PC-3 (cell line): Measurements from ENCODE around the gene PHTF2. TPM values are rescaled to one million over a fixed set of nuclear protein-coding genes. Genes with fewer than 3 reads are reported as not detected.
"Not testable (repeated sequence)": the region's sequence is repeated elsewhere in the genome, so short reads cannot be mapped to it uniquely, and the experiment has no call there.

ENCODE experiments used
- ATAC-seq: fragments of 200-7000 bp; cut with Tn5 transposase; 2 replicates; pipeline ENCODE4 v1.9.1; 2020; ENCODE audit warnings: mild to moderate bottlenecking, moderate library complexity
- BruUV-seq: library from RNA; stranded (reverse); fragments of 400-500 nt; replicated peaks from 2 replicates; lab custom pipeline; 2021; lab: Mats Ljungman, UMichigan
- CTCF ChIA-PET: fragments of 300-600 bp; sonication (Branson Sonifier 250); formaldehyde crosslinking; loops from one replicate; lab custom pipeline; 2022; ENCODE audit warnings: antibody characterized with exemption; lab: Charles Lee
- POLR2A ChIA-PET: fragments of 300-600 bp; sonication (Branson Sonifier 250); formaldehyde crosslinking; loops from one replicate; lab custom pipeline; 2022; ENCODE audit warnings: antibody characterized with exemption; ENCODE audit not compliant: unreplicated experiment; lab: Charles Lee
- DNase-seq: peaks from one replicate; pipeline ENCODE4 v3.0.0-alpha.2; 2015
- H2AFZ ChIP-seq: fragments of 300-600 bp; sonication (generic); 2 replicates; pipeline ENCODE4 v1.6.0; 2016; ENCODE audit warnings: antibody characterized with exemption, low read length
- H3F3A ChIP-seq: fragments of 300-600 bp; sonication (generic); one replicate; pipeline ENCODE4 v1.6.0; 2017; ENCODE audit warnings: antibody characterized with exemption, low read length, control low read depth, mild to moderate bottlenecking; ENCODE audit not compliant: unreplicated experiment
- H3K27ac ChIP-seq: fragments of 300-600 bp; sonication (generic); 2 replicates; pipeline ENCODE4 v1.5.1; 2016; ENCODE audit warnings: mild to moderate bottlenecking, low read length
- H3K27me3 ChIP-seq: fragments of 300-600 bp; sonication (generic); 2 replicates; pipeline ENCODE4 v1.6.1; 2016; ENCODE audit warnings: low read length, mixed read lengths
- H3K36me3 ChIP-seq: fragments of 300-600 bp; sonication (generic); 2 replicates; pipeline ENCODE4 v1.6.1; 2016; ENCODE audit warnings: low read depth, mixed run types, low read length, mixed read lengths
- H3K4me1 ChIP-seq: fragments of 300-600 bp; sonication (generic); 2 replicates; pipeline ENCODE4 v1.5.1; 2016; ENCODE audit warnings: low read length; ENCODE audit not compliant: insufficient read depth
- H3K4me2 ChIP-seq: fragments of 300-600 bp; sonication (generic); 2 replicates; pipeline ENCODE4 v1.6.0; 2016; ENCODE audit warnings: low read length
- H3K4me3 ChIP-seq: fragments of 300-600 bp; sonication (generic); 2 replicates; pipeline ENCODE4 v1.5.1; 2016; ENCODE audit warnings: mild to moderate bottlenecking, low read length, mixed read lengths
- H3K79me2 ChIP-seq: fragments of 300-600 bp; sonication (generic); 2 replicates; pipeline ENCODE4 v1.6.1; 2017; ENCODE audit warnings: low read length, mixed read lengths
- H3K9ac ChIP-seq: fragments of 300-600 bp; sonication (generic); 2 replicates; pipeline ENCODE4 v1.6.0; 2016; ENCODE audit warnings: mild to moderate bottlenecking, low read length
- H3K9me2 ChIP-seq: fragments of 300-600 bp; sonication (generic); replicated peaks from 2 replicates; pipeline ENCODE4 v1.6.1; 2016; ENCODE audit warnings: mixed run types, low read length, mixed read lengths
- H3K9me3 ChIP-seq: fragments of 300-600 bp; sonication (generic); 2 replicates; pipeline ENCODE4 v1.6.1; 2016; ENCODE audit warnings: low read length, mixed read lengths
- H4K20me1 ChIP-seq: fragments of 300-600 bp; sonication (generic); 2 replicates; pipeline ENCODE4 v1.6.1; 2016; ENCODE audit warnings: low read length, mixed read lengths
- CTCF ChIP-seq: fragments of 300-600 bp; sonication (generic); conservative IDR thresholded peaks from 2 replicates; pipeline ENCODE4 v1.5.1; 2017; ENCODE audit warnings: antibody characterized with exemption, low read depth, mild to moderate bottlenecking, low read length
- EZH2 ChIP-seq: fragments of 300-600 bp; sonication (generic); IDR thresholded peaks from one replicate; pipeline ENCODE4 v1.6.1; 2017; ENCODE audit warnings: antibody characterized with exemption, mild to moderate bottlenecking, low read length; ENCODE audit not compliant: unreplicated experiment
- EZH2phosphoT487 ChIP-seq: fragments of 300-600 bp; sonication (generic); IDR thresholded peaks from 2 replicates; pipeline ENCODE4 v1.6.1; 2018; ENCODE audit warnings: mild to moderate bottlenecking, antibody characterized with exemption, low read length, borderline replicate concordance
- intact Hi-C: fragments of 100-400 bp; cut with micrococcal nuclease; formaldehyde crosslinking; loops from 2 replicates; pipeline ENCODE4 v1.9.0; 2023
- total RNA-seq: library from RNA; depleted of rRNA; stranded (reverse); fragments of >200 nt; gene quantifications from 2 replicates; pipeline ENCODE4 v1.2.3, GENCODE V29; 2014

Gene PHTF2
- total RNA-seq, 1 experiment from 2014 or later, result 20.4 TPM

GRCh38 chr7:77995717-77996116 is 197.1 kb downstream of the PHTF2 start:
- Histone ChIP-seq H2AFZ (no peak overlapping the region), H3K9me3 (no peaks in the 10 kb centered on the region), H4K20me1 (no peaks in the 10 kb centered on the region), H3K79me2 (no peaks in the 10 kb centered on the region), H3K4me1 (no peaks in the 10 kb centered on the region), H3K36me3 (no peaks in the 10 kb centered on the region), H3K4me2 (no peak overlapping the region), H3K27ac (no peak overlapping the region), H3K27me3 (peaks cover 21% of the 10 kb centered on the region; the same call in 1 of the 2 replicates), H3K9ac (no peak overlapping the region), H3K9me2 (no peaks in the 10 kb centered on the region), H3K4me3 (no peak overlapping the region), H3F3A (no peaks in the 10 kb centered on the region)
- POLR2A ChIA-PET, result no interaction called here
- TF ChIP-seq CTCF (peak; percentile 27; the same call in 1 of the 2 replicates), EZH2 (no peak)
- CTCF ChIA-PET, result no interaction called here
- ATAC-seq (no peak), DNase-seq (no peak)
- intact Hi-C loops, result no loop called here
- no TSS peak for BruUV-seq

- H3F3A ChIP-seq, H3K4me2 ChIP-seq, H3K9ac ChIP-seq, intact Hi-C loops, BruUV-seq, H2AFZ ChIP-seq, H3K27me3 ChIP-seq, H3K79me2 ChIP-seq, H3K9me2 ChIP-seq, H3K9me3 ChIP-seq, H3K4me1 ChIP-seq, DNase-seq, H3K36me3 ChIP-seq, CTCF ChIA-PET, H3K4me3 ChIP-seq, ATAC-seq, H3K27ac ChIP-seq, H4K20me1 ChIP-seq: not testable (repeated sequence)
- POLR2A ChIA-PET, result interaction anchor here (0.6 kb wide), 1 partner anchor 142 kb away, joined by 6 read pairs; no protein-coding TSS in a partner anchor
Observed at GRCh38 chr7:77999168-77999567, 200.6 kb downstream of the PHTF2 start.

GRCh38 chr7:78002021-78002420 is 203.4 kb downstream of the PHTF2 start:
- H3K9me3 ChIP-seq, result no peaks in the 10 kb centered on the region
- intact Hi-C loops, result no loop called here
- no peak overlapping the region for H3K4me2 ChIP-seq
- no peak overlapping the region for H3K4me3 ChIP-seq
- H4K20me1 ChIP-seq, result no peaks in the 10 kb centered on the region
- ChIA-PET CTCF (no interaction called here), POLR2A (no interaction called here)
- H3F3A ChIP-seq, result no peaks in the 10 kb centered on the region
- no peaks in the 10 kb centered on the region for H3K27me3 ChIP-seq
- H3K9me2 ChIP-seq, result no peaks in the 10 kb centered on the region
- no TSS peak for BruUV-seq
- DNase-seq (no peak), ATAC-seq (no peak)
- no peak for TF ChIP-seq EZH2
- TF ChIP-seq CTCF, result no peak
- no peak for TF ChIP-seq EZH2phosphoT487
- no peaks in the 10 kb centered on the region for H3K4me1 ChIP-seq
- H3K27ac ChIP-seq, result no peak overlapping the region
- H3K36me3 ChIP-seq, result no peaks in the 10 kb centered on the region
- no peak overlapping the region for H2AFZ ChIP-seq
- no peak overlapping the region for H3K9ac ChIP-seq
- no peaks in the 10 kb centered on the region for H3K79me2 ChIP-seq
